HG03457 (cell line): ENCODE measurements around the gene ZXDC.
A peak's percentile ranks its signal among the peaks of the same experiment; 100 is the strongest.

Source experiments
- ATAC-seq: cut with Tn5 transposase; IDR thresholded peaks from one replicate; pipeline ENCODE4 v1.9.1; 2021; ENCODE audit warnings: moderate number of reproducible peaks; ENCODE audit not compliant: unreplicated experiment

ZXDC gene

DNA sequence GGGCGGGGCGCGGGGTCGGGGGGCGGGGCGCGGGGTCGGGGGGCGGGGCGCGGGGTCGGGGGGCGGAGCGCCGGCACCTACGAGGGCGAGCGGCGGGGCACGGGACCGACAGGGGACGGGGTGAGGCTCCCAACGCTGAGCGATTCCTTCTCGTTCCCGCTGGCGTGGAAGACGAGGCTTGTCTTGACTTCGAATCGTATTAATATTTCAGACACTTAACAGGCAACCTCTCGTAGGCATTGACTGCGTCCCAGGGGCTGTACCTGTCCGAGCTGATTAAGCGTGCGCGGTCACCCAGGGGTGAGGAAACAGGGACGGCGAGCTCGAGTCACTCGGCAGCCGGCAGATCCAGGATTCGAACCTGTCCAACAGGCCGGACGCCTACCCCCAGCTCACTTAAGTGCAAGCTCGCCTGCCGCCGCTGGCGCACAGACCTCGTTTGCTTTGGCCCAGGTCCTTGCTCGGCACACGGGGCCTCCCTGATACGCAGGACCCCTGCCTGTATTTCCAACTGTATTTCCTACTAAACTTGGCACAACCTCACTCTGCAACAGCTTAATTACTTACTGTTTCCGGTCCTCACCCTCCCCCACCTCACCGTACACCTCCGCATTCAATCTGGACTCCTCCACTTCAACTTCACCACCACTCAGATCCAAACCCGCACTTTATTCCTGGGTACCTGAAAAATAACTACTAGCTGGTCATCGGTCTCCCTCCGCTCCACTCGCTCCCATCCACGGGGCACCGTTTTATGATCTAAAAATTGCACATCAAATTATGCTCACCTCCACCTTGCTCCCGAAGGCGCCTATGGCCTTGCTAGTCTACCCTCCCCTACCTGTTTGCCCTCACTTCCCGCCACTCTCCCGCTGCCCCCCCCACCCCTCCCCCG lies 722 bp upstream of the ZXDC start:
- ATAC-seq, result peak; percentile 28

DNA sequence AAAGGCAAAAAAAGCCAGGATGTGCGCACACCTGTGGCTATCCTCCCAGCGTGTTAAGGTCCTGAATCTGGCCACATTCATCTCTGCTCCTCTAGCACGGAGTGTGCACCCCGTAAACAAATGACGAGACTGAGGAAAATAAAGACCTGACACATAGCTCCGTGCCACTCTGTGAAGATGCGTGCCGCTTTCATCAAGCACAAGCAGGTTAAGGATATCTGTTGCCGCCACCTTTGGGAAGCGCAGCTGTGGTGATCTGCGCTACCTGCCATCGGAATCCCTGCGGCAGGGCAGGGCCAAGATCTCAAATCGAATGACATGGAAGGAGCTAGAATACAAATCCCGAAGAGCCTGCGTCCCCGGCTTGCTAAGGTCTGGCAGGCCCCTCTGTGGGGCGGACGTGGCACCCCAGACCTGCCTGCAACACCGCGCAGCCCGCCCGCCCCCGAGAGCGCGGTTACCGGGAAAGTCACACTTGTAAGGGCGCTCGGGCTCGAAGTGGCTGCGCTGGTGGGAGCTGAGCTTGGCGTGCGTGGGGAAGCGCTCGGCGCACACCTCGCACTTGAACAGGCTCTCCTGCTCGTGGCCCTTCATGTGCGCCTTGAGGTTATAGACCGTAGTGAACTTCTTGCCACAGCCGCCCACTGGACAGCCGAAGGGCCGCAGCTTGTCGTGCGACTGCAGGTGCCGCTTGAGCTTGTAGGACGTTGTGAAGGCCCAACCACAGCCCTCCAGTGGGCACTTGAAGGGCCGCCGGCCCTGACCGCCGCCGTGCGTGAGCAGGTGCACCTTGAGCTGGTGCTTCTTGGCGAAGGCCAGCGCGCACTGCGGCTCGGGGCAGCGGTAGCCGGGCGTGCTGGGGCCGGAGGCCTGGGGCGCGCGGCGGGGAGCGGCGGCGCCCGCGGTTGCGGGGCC lies 936 bp downstream of the ZXDC start:
- ATAC-seq, result peak; percentile 11

DNA sequence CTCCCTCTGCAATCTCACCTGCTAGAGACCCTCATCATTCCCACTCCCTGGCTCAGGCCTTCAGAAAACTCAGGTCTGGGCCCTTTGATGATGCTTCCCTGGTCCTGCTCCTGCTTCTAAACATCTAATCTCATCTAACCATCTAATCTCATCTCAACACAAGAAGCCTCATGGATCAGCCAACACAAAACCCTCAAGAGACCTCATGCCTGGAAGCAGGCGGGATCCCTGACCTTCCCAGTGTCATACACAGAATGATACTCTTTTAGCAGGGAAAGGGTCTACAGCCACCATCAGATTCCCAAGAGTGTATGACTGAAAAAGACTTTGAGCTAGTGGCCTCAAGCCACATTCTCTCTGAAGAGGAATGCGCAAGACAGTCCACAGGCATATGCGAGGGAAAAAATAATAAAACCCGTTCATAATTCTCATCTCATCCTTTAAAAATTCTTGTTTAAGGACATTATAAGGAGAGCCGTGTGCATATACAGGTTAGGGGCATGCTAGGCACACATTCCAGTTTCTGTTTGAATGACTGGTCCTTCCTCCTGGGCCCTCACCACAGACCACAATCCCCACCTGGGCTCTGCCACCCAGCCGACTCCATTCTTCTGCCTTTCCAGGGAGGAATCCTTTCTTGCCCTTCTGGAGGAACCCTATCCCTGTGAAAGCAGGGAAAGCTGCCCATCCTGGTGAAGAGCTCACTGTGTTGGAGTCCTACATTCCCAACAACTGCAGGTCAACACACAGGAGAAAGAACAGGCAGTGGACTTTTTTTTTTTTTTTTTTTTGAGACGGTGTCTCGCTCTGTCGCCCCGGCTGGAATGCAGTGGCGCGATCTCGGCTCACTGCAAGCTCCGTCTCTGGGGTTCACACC lies 2.2 kb downstream of the ZXDC start:
- no peak for ATAC-seq

DNA sequence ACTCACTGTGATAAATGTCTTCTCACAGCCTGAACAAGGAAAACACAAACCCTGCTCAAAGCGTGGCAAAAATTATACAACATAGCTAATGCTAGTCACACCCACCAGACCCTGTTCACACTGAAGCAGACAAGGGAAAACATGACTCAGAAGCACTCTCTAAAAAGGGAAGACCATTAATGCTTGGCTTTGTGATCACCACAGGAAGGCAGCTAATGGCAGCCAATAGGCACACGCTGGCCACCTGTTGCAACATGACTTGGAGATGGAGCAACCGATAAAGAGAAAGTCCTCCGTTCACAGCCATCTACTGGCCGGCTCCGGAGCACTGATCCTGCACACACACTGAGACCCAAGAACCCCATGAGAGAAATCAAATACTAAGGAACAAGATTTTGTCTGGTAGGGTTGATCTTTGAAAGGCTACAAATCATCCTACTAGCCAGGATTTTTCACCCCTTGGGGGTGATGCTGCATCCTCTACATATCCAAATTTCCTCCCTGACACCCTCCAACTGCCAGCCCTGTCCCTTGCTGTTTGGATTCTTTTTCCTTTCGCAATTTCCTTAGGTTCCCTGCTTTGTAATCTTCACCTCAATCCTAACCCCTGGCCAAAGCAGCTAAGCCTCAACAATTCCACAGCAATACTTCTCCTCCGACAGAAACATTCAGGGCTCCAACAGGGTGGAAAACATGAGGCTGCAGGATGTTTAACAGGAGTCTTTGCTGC lies 3.2 kb downstream of the ZXDC start:
- ATAC-seq, result no peak

DNA sequence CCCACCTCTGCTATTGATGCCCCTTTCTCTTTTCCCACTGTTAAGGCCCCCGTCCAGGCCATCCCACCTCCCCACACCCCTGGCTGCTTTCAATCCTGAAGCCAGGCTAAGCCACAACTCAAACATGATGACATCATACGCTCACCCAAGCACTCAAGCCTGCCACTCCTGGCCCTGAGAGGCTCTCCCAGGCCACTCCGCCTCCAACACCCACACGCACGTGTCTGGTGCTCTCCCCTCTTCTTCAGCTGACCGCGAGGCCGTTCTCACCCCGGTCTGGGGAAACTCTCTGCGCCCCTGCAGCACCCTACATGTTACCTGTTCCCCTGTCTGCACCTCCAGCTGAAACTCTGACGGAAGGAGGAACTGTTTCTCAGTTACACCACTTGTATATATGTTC lies 6.2 kb downstream of the ZXDC start:
- ATAC-seq, result no peak

DNA sequence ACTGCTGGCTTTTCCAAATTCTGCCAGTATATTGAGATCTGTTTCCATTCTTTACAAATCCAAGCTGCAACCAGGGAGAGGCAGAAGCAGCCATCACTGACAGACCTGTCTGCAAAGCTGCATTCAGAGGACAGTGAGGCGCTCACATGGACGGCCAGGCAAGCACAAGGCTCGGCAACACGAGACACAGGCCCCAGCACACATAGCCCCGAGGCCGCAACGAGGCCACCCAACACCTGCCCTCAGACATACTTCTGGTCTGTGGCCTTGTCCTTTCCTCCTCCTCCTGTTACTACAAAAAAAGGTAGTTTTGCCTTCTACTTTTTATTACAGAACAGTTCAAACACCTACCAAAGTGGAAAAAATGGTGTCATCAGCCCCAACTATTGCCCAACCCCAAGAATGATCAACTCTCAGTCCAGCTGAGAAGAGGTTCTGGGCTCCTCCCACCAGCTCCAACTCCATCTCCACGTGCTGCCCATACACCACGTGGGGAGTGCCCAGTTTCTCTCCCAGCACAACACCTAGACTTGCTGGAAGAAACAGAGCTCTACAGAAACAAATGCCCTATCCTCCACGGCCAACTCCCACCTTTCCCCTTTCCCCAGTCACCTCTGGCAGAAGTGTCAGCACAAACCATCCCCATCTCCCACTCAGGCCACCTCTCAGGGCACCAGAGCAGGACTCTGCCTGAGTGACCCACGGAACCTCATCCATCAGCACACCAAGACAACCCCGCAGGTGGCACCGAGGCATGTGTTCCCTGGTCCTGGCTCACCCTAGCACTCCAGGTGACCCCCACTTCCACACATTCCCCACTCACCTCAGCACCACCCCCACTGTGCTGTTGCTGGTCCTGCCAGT lies 7.4 kb downstream of the ZXDC start:
- ATAC-seq, result no peak

DNA sequence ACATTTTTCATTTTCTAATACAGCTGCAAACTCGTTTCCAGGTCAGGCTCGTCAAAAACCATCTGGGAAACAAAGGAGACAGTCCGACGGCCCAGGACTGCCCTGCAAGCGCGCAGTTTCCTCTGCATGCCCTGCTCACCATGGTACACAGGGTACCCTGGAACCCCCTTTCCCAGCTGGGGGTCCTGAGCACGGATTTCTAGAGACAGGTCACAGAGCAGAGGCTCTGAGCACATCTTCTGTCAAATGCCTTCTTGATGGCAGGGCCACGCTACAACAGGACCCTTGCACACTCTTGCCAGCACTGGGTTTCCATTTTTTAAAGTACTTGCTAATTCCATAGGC lies 8.1 kb downstream of the ZXDC start:
- no peak for ATAC-seq

DNA sequence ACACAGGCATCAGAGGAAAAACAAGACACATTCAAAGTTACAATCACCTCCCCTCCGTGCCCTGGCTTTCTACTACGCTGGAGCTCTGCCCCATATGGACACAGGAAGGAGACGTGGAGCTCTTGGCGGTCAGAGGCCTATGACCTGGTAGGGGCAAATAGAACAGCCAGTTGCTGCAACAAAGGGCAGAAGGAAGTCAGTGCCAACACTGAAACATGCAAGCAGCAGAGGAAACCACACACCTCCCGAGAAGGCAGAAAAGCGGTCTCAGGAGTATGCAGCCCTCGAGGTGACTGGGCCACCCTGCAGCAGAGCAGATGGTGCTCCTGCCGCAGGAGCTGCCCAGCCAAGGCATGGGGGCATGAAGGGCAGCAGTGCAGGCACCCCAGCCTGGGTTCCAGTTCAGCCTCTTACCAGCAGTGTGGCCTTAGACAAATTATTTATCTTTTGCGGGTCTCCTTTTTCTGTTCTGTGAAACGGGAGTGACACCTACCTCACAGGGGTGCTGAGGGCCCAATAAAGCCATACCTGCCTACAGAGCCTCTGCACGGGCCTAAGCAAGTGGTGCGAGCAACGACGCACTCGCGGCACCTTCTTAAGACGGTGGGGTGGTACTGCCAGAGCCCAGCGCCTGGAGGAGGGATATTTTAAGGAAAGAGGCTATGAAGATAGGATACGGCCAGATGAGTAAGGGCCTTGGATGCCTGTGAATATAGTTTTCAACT lies 8.6 kb downstream of the ZXDC start:
- no peak for ATAC-seq

DNA sequence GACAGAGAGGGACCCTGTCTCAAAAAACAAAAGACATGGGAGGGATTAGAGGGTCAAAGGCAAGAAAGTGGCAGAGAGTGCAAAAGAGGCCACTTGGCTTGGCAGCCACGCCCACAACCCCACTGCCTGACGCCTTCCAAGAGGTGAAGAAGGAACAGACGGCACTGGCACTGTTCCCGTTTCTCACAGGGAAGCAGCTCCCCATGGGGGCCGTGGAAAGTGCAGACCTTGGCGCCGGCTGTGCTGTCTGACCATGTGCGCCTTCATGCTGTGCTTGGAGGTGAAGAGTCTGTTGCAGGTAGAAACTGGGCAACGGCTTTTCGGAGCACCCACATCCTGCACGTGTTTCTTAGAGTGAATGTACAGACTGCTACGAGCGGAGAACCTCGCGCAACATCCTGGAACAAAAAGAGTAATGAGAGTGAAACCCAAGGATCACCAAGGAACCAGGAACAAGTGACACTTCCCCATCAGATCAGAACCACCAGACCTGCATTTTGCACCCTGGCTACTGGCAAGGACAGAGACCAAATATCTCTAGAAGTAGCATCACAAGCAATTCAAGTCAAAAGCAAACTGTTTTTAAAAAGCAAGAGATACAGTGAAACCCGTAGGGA lies 9.7 kb downstream of the ZXDC start:
- ATAC-seq, result no peak

DNA sequence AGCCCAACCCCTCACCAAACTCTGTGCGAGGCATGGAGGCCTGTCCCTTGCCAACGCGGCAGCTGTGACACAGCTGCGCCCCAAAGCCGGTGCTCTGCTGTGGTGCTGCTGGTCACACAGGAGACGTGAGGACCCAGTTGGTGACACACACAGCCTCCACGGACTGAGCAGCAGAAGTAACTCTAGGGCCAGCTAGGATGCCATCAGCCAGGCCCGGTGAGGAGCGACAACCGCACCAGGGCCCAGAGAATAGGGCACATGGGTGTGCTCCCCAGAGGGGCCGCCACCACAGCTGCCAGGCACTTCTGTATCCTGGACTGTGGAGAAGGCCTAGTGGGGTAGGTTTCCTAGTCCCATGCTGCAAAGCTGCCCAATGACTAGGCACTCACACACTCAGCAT lies 10.7 kb downstream of the ZXDC start:
- no peak for ATAC-seq

DNA sequence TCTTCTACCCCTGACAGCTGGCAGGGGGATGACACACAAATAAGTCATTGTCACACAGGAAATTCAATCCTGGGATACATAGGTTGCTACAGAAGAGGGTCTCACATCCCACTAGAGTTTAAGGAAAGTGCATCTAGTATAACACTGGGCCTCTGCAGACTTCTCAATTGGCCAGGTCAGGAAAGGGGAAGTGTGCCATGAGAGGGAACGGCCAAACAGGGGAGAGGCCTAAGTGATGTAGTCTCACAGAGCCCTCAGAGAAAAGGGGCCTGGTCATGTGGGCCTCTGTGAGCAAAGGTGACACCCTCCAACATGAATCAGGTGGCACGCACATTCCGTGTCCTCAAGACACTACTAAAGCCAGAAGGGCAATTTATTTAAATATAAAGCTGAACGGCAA lies 11.2 kb downstream of the ZXDC start:
- ATAC-seq, result no peak

DNA sequence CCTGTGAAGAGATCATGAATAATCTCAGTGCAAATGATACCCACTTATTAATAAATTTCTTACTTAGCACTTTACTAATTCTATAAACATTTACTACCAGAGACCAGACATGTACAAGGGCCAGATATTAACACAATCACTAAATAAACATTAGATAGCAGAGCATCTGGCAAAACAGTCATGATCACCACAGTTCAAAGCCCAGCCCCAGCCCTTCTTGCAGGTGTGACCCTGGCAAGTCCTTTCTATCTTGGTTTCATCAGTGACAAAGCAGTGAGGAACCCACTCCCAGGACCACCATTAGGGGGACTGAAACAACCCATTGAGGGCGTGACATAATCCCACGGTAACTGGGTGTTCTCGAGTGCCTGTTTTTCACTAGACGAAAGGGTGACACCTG lies 11.6 kb downstream of the ZXDC start:
- no peak for ATAC-seq

DNA sequence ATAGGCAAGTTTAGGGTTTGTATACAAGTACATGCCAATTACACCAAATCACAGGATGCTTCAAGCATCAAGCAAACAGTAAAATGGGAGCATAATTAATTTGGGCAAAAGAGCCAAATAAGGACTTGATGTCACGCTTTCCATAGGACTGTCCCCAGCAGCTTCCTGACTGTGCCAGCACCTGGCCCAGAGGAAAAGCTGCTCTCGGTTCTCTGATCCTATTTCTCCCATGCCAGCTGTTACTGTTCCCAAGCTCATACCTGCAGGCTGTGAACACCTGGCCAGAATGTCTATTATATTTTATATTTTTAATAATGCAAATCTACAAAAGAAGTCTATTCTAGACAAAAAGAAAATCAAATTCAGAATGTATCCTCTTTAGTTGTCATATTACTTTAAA lies 12.2 kb downstream of the ZXDC start:
- ATAC-seq, result no peak

DNA sequence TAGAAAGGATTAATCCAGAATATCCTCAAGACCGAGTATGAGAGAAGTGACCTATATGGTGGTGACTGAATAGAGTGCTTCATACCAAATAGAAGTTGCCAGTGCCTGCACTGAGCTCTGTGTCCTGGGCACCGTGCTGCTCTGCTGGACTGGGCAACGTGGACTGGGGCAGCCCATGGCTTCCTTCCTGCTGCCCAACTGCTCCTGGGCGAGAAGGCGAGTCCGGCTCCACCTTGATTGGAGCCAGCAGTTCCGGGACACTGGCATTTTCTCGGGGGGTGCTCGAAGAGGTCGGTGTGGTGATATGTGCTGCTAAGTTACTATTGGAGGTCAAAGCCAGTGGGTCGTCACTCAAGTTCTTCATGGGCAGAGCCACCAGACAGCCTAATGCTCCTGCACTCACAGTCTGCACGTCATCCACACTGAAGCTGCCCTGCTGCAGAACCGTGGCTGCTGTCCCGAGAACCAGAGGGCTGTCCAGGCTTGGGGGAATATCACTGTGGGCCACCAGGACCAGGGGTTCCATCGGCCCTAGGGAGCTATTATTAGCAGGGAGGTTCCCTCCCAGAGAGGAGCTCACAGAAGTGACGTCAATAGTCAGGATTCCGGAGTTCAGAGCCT lies 14.1 kb downstream of the ZXDC start:
- no peak for ATAC-seq

DNA sequence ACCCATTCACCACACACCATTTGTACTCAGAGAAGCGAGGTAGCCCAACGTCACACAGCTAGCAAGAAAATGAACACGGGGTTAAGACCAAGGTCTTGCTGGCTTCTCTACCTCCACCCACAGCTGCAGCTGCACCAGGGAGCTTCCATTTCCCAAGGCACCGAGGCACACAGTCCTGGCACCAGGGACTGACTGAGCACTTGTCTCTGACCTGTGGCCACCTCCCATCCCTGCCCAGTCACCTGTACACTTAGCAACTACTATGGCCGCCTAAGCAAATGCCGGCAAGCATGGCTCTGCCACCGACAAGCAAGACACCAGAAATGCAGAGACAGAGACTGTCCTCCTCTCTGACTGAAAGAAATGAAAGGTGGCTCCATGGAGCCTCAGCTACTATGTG lies 15.3 kb downstream of the ZXDC start:
- ATAC-seq, result no peak

DNA sequence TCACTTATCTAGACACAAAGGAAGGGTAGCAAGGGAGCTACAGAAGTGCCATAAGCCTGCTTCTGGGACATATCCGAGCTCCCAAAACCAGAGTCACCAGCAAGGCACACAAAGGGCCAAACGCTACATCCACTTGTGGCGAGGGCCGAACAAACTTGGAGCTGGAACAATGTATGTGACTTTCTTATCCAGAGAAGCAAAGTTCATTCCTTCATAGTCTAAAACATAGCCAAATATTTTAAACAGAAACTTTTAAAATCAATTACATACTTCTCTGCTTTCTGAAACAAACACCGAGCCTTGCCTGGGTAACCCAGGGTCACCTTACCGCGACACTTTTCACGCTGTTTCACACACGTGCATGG lies 15.9 kb downstream of the ZXDC start:
- ATAC-seq, result no peak

DNA sequence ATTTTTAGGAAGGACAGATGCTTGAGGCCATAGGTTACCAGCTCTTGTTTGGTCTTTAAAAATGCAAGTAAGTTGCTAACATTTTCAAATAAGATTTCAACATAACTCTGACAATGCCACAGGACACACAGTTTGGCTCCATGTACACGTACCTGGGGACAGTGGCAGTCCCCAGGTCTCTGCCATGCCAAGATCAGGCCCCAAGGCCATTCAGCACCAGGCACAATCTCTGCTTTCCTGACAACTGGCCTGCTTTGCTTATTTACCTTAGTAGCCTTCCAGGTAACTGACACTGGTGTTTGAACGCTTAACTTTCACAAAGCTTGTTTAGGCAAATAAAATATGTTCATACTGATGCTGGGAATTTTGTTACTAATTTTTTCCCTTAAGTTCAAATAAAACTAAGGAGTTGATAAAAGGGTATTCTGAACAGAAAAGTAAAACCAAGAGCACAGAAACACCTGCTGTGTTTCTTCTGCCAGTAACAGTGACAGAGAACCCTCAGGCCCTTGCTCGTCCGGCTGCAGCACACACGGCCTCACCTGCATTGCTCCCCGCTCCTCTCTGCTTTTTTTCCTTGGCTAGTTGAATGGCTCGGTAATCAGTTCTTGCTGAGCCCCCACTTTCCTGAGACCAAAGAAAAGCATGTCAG lies 16.5 kb downstream of the ZXDC start:
- ATAC-seq, result no peak
